ENCODE measurements around the gene TLNRD1.

The TLNRD1 gene

GRCh38 chr15:81029414-81030300, 28.9 kb downstream of the TLNRD1 start:
- no peak for DNase-seq

DNA sequence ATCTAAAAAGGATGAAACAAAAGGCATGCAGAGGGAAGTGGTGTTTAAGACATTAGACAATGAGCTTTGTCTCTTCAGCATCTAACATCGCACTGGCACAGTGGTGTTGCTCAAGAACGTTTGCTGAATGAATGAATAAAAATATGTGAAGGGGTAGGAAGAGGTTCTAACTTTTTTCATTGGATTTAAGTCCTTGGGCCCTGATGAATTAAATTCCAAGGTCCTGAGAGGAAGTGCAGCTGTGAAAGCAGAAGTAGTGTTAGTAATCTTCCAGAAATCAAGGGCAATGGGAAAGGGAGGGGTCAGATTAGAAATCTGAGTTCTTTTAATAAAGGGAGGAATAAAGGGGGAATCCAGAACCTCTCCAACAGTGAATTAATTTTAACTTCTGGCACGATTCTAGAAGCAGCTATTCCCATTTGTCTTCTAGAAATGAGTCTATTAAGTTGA, 29.6 kb downstream of the TLNRD1 start:
- no peak for DNase-seq

DNA sequence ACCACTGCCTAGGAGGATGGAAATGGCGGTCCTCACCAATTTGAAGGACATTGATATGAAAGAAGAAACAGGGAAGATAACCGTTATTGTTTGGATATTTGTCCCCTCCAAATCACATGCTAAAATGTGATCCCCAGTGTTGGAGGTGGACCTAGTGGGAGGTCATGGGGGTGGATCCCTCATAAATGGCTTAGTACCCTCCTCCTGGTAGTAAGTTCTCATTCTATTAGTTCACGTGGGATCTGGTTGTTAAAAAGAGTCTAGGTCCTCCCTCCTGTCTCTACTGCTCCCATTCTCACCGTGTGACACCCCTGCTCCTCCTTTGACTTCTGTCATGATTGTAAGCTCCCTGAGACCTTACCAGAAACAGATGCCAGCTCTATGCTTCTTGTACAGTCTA, 30.5 kb downstream of the TLNRD1 start:
- no peak for DNase-seq

DNA sequence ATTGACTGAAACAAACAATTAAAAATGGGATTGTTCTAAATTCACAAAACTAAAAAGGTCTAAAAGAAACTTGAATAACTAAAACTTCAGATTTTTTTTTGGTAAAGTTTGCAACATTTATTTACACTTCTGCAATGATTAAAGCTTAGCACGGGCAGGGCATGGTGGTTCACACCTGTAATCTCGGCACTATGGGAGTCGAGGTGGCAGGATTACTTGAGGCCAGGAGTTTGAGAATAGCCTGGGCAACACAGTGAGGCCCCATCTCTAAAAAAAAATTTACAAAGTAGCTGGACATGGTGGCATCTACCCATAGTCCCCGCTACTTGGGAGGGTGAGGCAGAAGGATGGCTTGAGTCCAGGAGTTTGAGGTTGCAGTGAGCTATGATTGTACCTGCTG, 31.6 kb downstream of the TLNRD1 start:
- DNase-seq, result no peak

GRCh38 chr15:81032818-81033217, 32.1 kb downstream of the TLNRD1 start:
- DNase-seq, result no peak

- DNase-seq, result no peak
Observed at GRCh38 chr15:81033508-81033907, 32.8 kb downstream of the TLNRD1 start.

- no peak for DNase-seq
Observed at GRCh38 chr15:81037952-81038743, 37.4 kb downstream of the TLNRD1 start.

GRCh38 chr15:81038975-81039607, 38.4 kb downstream of the TLNRD1 start:
- DNase-seq, result no peak

DNA sequence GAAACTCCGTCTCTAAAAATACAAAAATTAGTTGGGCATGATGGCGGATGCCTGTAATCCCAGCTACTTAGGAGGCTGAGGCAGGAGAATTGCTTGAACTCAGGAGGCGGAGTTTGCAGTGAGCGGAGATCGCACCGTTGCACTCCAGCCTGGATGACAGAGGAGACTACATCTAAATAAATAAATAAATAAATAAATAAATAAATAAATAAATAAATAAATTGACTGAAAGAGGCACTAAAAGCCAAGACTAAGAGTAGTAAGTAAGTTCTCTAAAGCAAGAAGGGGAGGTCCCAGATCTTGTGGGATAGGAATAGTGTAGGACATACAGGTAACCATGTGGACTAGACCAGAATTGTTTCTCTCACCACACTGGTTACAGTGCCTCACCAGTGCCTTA, 40.0 kb downstream of the TLNRD1 start:
- DNase-seq, result no peak

GRCh38 chr15:81043281-81043934, 42.7 kb downstream of the TLNRD1 start:
- no peak for DNase-seq

DNA sequence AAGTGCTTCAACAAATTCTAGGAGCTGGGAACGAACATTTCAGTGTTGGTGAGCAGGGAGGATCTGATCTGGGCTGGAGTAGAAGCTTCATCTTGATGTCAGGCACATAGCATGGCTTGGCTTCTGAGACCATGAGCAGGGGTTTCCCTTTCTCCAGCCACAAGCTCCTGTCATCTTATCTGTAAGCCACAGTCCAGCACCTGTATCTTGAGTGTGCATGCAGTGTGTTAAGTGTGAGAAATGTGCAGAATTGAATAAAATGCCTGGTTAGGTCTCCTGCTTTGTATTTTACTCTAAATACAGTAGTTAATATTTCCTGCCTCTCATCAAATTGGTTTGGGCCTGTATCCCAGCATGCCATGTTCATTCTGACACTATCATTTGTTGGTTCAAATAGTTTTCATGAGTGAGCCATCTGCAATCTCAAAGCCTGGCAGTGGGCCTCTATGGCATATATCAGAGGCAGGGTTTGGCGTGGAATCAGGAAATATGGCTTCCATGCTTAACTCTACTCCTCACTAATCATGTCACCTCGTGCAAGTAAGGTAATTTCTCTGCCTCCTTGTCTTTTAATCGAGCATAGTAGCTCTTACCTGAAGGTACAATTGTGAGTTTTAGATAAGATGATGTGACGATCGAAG, 43.3 kb downstream of the TLNRD1 start:
- no peak for DNase-seq

DNA sequence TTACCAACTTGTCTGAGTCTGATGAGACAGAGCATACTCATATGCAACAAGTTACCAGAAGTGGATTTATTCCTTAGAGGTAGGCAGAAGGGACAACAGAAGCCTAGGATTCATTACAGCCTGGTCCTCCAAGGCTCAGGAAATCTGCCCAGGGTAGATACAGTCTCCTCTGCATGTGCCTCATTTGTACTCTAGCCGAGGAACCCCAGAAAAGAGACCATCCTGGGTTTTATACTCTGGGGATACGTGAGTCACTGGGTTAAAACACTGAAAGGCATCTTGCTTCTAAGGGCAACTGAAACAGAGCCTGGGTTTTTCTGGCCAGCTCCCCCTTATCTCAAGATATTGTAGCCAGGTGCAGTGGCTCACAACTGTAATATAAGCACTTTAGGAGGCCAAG, 45.6 kb downstream of the TLNRD1 start:
- DNase-seq, result no peak

DNA sequence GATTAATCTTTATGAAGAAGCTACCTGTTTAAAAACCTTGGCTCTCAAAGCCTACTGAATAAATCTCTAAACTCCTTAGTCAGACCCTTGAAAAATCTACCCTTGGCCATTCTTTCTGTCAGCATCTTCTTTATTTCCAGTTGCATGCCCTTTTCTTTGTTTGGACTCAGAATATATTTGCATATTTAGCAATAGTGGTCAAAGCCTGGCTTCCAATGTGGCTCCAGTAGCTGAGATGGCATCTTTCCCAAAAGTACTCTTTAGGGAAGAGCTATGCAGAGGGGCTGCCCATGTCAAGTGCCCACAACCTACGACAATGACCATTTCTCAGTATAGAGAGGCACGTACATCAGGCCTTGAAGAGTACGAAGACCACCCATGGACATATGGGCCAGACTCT, 47.2 kb downstream of the TLNRD1 start:
- DNase-seq, result no peak

DNA sequence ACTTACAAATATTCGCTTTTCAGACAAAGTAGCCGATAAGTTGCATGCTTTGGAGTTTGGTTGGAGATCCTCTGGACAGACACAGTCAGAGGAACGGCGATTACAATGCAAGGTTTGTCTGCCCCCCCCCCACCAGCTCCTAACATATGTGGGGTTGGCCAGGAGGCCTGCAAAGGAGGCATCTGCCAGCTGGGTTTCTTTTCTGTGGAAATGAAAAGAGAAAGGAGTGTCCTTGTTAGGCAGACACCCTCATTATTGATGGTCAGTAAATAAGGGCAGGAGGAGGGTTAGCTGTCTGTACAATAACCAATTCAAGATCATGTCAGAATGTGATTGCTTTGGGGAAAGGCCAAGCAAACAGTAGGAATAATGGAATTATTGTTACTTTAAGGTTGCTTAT, 49.1 kb downstream of the TLNRD1 start:
- DNase-seq, result no peak

DNA sequence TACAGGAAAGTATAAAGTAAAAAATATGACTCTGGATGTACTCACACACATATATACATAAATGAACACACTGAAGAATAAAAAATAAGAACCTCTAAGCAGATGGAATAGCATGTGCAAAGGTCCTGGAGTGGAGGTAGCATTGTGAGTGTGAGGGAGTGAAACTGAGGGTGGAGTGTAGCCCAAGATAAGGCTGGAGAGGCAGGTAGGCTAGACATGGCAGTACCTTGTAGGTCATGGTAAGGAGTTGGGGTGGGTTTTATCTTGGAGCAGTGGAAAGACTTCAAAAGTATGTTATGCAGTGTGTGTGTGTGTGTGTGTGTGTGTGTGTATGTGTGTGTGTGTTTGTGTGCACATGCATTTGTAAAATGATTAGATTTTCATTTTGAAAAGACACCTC, 49.5 kb downstream of the TLNRD1 start:
- no peak for DNase-seq

- no peak for DNase-seq
Observed at GRCh38 chr15:81050805-81051204, 50.1 kb downstream of the TLNRD1 start.

DNA sequence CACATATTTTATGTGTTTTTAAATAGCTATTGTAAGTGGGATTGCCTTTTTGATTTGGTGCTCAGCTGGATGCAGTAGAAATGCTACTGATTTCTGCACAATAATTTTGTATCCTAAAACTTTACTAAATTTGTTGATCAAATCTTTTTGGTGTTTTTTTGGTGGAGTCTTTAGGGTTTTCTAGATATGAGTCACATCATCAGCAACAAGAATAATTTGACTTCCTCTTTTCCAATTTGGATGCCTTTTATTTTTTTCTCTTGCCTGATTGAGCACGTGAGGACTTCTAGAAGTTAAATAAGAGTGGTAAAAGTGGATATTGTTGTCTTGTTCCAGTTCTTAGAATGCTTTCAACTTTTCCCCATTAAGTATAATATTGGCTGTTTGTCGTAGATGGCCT, 51.3 kb downstream of the TLNRD1 start:
- DNase-seq, result no peak

DNA sequence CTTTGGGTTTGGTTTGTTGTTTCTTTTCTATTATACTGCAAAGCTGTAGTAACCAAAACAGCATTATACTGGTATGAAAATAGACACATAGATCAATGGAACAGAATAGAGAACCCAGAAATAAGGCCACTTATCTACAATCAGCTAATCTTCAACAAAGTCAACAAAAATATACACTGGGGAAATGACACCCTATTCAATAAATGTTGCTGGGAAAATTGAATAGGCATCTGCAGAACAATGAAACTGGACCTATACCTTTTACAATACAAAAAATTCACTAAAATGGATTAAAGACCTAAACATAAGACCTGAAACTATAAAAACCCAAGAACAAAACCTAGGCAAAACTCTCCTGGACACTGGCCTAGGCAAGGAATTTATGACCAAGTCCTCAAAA, 52.9 kb downstream of the TLNRD1 start:
- DNase-seq, result no peak

- DNase-seq, result no peak
Observed at GRCh38 chr15:81054236-81054635, 53.5 kb downstream of the TLNRD1 start.
